Adrenal gland (tissue), 12 donors: ENCODE measurements around the gene MAML2. TPM values are rescaled to one million over a fixed set of nuclear protein-coding genes. Genes with fewer than 3 reads are reported as not detected.

Source experiments
- DNase-seq, 7 donors: peaks; one replicate each; pipeline ENCODE4 v3.0.0-alpha.2; 2019 to 2020
- H3K27ac ChIP-seq, 5 donors: fragments of 200-600 bp; sonication (generic) in 4 of 5; 1 replicate in 3 of 5; 2 replicates in 2 of 5; pipeline versions ENCODE4 v1.5.1 to v1.8.0; 2016 to 2020; ENCODE audit warnings: mild to moderate bottlenecking in 1 of 5
- H3K27me3 ChIP-seq: fragments of 200-600 bp; 2 replicates; pipeline ENCODE4 v1.8.0; 2021
- H3K36me3 ChIP-seq, 2 donors: fragments of 200-600 bp; replicated peaks in 1 of 2; 1 replicate in 1 of 2; 2 replicates in 1 of 2; pipeline versions ENCODE4 v1.5.1 to v1.8.0; 2018 to 2022
- H3K4me1 ChIP-seq, 2 donors: fragments of 200-600 bp; replicated peaks in 1 of 2; 1 replicate in 1 of 2; 2 replicates in 1 of 2; pipeline versions ENCODE4 v1.5.1 to v1.8.0; 2018 to 2021
- H3K4me3 ChIP-seq, 4 donors: fragments of 200-600 bp; sonication (generic) in 3 of 4; one replicate each; pipeline ENCODE4 v1.5.1; 2016 to 2018
- H3K9me3 ChIP-seq, 3 donors: fragments of 200-600 bp; sonication (generic) in 1 of 3; replicated peaks in 1 of 3; 1 replicate in 2 of 3; 2 replicates in 1 of 3; pipeline versions ENCODE4 v1.5.1 to v1.8.0; 2016 to 2021
- POLR2A ChIP-seq, 2 donors: fragments of 450-650 bp; IDR thresholded peaks; one replicate each; pipeline ENCODE4 v1.6.1; 2017; ENCODE audit warnings: antibody characterized with exemption in 2 of 2, mild to moderate bottlenecking in 2 of 2, moderate library complexity in 1 of 2
- WGBS, 4 donors: extraction: QIAGEN DNeasy Blood & Tissue Kit in 2 of 4; methylation state at CpG; one replicate each; pipeline versions ENCODE4 v1.1.5 to v1.1.7; 2013 to 2017; 5-methylcytosine and 5-hydroxymethylcytosine counted together
- intact Hi-C, 2 donors: fragments of 100-400 bp; cut with DNase I; formaldehyde crosslinking; loops; one replicate each; pipeline versions ENCODE4 v1.14.1 to v1.15.0; 2022 to 2023
- polyA plus RNA-seq, 3 donors: library from polyadenylated mRNA; stranded (reverse); fragments of 200-250 nt in 2 of 3; fragments of 350-450 nt in 1 of 3; fragmentation: Illumina TruSeq in 1 of 3; extraction: RNeasy Lipid Tissue Mini Kit (QIAGEN cat#74804) in 1 of 3; gene quantifications; one replicate each; pipeline ENCODE4 v1.2.3, GENCODE V29; 2013 to 2014
- total RNA-seq, 9 donors: library from RNA; depleted of rRNA in 4 of 9; stranded (reverse); fragments of >200 nt in 4 of 9; fragments of 120-200 nt in 1 of 9; fragmentation: NEBNext Ultra II Directional in 1 of 9; extraction: Animal tissue kit (Norgen Biotek cat#: 25700) in 1 of 9; gene quantifications; one replicate each; pipeline versions ENCODE4 v1.1.0 to v1.2.4, GENCODE V29; 2013 to 2023
- TF ChIP-seq, protein P1 (sequence below), 6 experiments: fragments of 450-650 bp in 4 of 6; fragments of 200-600 bp in 2 of 6; sonication (generic) in 1 of 6; IDR thresholded peaks; 1 replicate in 5 of 6; 2 replicates in 1 of 6; pipeline versions ENCODE4 v1.5.1 to v1.8.0; 2016 to 2021; ENCODE audit warnings: antibody characterized with exemption in 6 of 6, mild to moderate bottlenecking in 2 of 6, moderate library complexity in 1 of 6
- donor health status: healthy with polysubstance abuse.
- donor health status: Bipolar disorder and iron deficiency.
- donor health status: DM: yes; HTN: yes; CAD: no.
- donor health status: DM: no; HTN: no; CAD: no.
- donor health status: DM: no; HTN: no; CAD: no.
- donor health status: DM: yes; HTN: yes; CAD: no.

MAML2 gene
- total and polyA plus RNA-seq, 12 donors, result 1.4 to 19.4 (median 7.6) TPM

DNA sequence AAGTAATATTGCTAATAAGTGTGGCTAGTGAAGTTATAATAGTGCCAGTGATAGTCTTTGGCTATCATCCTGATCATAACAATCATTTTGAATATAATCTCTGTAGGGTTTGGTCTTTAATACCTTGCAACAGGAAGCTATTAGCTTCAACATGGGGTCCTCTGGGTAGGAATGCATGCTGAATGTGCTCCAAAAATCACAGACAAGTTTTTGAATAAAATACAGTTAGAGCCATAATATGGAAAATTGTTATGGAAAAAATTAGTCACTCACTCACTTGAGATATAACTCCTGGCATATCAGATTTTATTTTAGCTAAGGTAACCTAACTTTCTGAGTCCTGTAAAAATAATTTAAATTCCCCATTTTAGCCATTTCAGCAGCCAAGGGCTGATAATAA is 323.7 kb downstream of the MAML2 start:
- no peaks in the 10 kb centered on the region for H3K9me3 ChIP-seq
- TF ChIP-seq POLR2A (IDR thresholded peaks at IDR 0.05), result no peak
- TF ChIP-seq, protein P1, sequence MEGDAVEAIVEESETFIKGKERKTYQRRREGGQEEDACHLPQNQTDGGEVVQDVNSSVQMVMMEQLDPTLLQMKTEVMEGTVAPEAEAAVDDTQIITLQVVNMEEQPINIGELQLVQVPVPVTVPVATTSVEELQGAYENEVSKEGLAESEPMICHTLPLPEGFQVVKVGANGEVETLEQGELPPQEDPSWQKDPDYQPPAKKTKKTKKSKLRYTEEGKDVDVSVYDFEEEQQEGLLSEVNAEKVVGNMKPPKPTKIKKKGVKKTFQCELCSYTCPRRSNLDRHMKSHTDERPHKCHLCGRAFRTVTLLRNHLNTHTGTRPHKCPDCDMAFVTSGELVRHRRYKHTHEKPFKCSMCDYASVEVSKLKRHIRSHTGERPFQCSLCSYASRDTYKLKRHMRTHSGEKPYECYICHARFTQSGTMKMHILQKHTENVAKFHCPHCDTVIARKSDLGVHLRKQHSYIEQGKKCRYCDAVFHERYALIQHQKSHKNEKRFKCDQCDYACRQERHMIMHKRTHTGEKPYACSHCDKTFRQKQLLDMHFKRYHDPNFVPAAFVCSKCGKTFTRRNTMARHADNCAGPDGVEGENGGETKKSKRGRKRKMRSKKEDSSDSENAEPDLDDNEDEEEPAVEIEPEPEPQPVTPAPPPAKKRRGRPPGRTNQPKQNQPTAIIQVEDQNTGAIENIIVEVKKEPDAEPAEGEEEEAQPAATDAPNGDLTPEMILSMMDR (IDR thresholded peaks at IDR 0.05), result no peak
- intact Hi-C loops, result no loop called here
- DNase-seq, result no peak
- no peaks in the 10 kb centered on the region for H3K4me1 ChIP-seq
- H3K27ac ChIP-seq, result no peak overlapping the region
- H3K4me3 ChIP-seq, result no peak overlapping the region
- no peaks in the 10 kb centered on the region for H3K36me3 ChIP-seq
- H3K27me3 ChIP-seq, result no peaks in the 10 kb centered on the region

DNA sequence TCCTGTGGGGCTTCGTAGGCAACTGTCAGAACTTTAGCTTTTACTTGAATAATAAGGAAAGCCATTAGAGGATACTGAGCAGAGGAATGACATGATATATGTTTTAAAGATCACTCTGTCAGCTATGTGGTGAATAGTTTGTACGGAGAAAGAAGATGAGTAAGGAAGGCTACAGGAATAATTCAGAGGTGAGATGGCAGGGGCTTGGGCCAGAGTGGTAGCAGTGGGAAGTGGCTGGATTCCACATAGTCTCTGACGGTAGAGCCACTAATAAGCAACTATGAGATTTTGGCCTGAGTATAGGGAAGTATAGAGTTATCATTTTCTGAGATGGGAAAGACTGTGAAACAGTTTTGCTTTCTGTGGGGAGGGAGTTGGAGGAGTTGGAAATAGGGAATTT is 325.1 kb downstream of the MAML2 start:
- Histone ChIP-seq H3K27me3 (no peaks in the 10 kb centered on the region), H3K27ac (no peak overlapping the region), H3K36me3 (no peaks in the 10 kb centered on the region), H3K4me3 (no peak overlapping the region), H3K9me3 (no peaks in the 10 kb centered on the region), H3K4me1 (no peaks in the 10 kb centered on the region)
- WGBS, 4 donors, result 76 to 87% (median 85%) methylated on average over 3 of the region's 3 CpGs
- DNase-seq, result no peak
- no peak for TF ChIP-seq POLR2A (IDR thresholded peaks at IDR 0.05)
- TF ChIP-seq, protein P1 (IDR thresholded peaks at IDR 0.05), result no peak
- intact Hi-C loops, result no loop called here

DNA sequence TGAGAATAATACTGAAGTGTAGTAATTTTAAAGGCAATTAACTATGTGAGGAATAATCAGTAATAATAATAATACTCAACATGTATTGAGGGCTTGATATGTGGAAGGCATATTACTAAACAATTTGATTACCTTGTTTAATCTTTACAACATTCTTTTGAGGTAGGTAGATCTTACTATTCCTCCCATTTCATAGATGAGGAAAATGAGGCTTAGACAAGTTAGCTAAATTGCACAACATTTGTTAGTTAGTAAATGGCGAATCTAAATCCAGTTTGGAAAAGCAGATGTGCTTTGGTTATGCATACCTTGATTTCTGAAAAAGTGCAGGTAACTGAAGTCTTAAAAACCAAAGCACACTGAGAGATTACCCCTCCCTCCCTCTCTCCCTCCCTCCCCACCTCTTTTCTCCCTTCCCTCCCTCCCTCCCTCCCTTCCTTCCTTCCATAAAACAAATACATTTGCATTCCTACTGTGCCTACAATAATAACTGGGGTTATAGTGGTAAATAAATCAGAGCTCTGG is 326.0 kb downstream of the MAML2 start:
- 89 to 100% (median 95%) methylated on average over 1 of the region's 1 CpG for whole genome bisulfite sequencing, 4 donors

DNA sequence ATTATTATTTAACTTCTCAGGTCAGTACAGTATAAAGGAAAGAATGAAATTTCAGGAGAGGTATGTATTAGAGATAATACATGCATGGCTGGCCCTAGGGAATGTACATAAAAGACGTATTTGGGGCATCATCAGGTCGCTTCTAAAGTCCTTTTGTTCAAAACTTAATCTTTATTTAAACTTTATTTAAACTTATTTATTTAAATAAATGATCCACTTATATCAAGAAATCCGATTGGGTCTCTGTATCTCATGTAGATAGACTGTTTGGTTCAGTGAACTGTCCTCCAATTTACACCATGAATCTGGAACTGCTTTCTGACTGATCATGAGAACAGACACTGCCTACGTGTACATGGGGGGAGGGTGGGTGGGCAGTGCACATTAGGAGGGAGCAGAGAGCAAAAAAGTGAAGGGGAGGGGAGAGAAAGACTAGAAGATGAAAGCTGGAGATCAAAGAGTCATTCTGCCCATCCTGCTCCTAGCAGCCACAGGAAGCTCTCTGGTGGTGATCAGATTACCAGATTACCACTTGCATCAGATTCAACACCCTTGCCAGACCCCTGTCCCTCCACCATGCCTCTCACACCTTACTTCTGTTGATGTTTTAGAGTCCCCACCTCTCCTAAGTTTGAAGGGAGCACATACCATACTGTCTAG is 327.0 kb downstream of the MAML2 start:
- Histone ChIP-seq H3K4me1 (peaks cover 0 to 12% of the 10 kb centered on the region in 2 donors), H3K27me3 (no peaks in the 10 kb centered on the region), H3K4me3 (no peak overlapping the region), H3K36me3 (no peaks in the 10 kb centered on the region), H3K27ac (no peak overlapping the region), H3K9me3 (no peaks in the 10 kb centered on the region)
- 82 to 87% (median 84%) methylated on average over 4 of the region's 4 CpGs for WGBS, 4 donors
- no peak for TF ChIP-seq POLR2A (IDR thresholded peaks at IDR 0.05)
- TF ChIP-seq, protein P1 (IDR thresholded peaks at IDR 0.05), result no peak
- intact Hi-C loops, result no loop called here
- DNase-seq, result no peak

More for the DNA sequence above, 326.0 kb downstream of the MAML2 start:
- no peak overlapping the region for H3K27ac ChIP-seq
- H3K9me3 ChIP-seq, result no peaks in the 10 kb centered on the region
- TF ChIP-seq, protein P1 (IDR thresholded peaks at IDR 0.05), result no peak
- no peak for TF ChIP-seq POLR2A (IDR thresholded peaks at IDR 0.05)
- no peak for DNase-seq
- H3K36me3 ChIP-seq, result no peaks in the 10 kb centered on the region
- peaks cover 0 to 8% of the 10 kb centered on the region in 2 donors for H3K4me1 ChIP-seq
- H3K4me3 ChIP-seq, result no peak overlapping the region
- intact Hi-C loops, result no loop called here
- no peaks in the 10 kb centered on the region for H3K27me3 ChIP-seq
